HepG2 (cell line): ENCODE results near the gene DHX16. TPM values are rescaled to one million over a fixed set of nuclear protein-coding genes. Genes with fewer than 3 reads are reported as not detected.

Experiments used
- ATAC-seq: fragments of 200-7000 bp; cut with Tn5 transposase; 3 replicates; pipeline ENCODE4 v1.9.1; 2020; ENCODE audit warnings: mild to moderate bottlenecking, moderate library complexity
- BruUV-seq: library from RNA; stranded (reverse); fragments of 400-500 nt; replicated peaks from 2 replicates; lab custom pipeline; 2021; lab: Mats Ljungman, UMichigan
- CTCF ChIA-PET: fragments of 300-600 bp; formaldehyde crosslinking; extraction: SDS; loops from one replicate; lab custom pipeline; 2021; ENCODE audit warnings: low total read pairs, inconsistent platforms, low intra/inter-chr PET ratio; lab: Yijun Ruan, JAX
- POLR2A ChIA-PET: fragments of 350-600 bp; sonication (Branson Sonifier 250); formaldehyde crosslinking; loops from one replicate; lab custom pipeline; 2020; ENCODE audit warnings: antibody characterized with exemption, inconsistent platforms; lab: Yijun Ruan, JAX
- DNase-seq: peaks from one replicate; pipeline ENCODE4 v3.0.0-alpha.2; 2015; ENCODE audit warnings: low spot score
- FAIRE-seq: peaks from 3 replicates; lab custom pipeline; 2011; peaks lifted over from hg19 to GRCh38; lab: Jason Lieb, UNC
- H2AFZ ChIP-seq: one replicate; pipeline ENCODE4 v1.6.1; 2011; ENCODE audit warnings: low read length, inconsistent platforms
- H3K27ac ChIP-seq: fragments of 300-600 bp; 3 replicates; pipeline ENCODE4 v1.8.0; 2011; ENCODE audit warnings: mixed run types, mild to moderate bottlenecking, mixed read lengths, low read length, inconsistent platforms; ENCODE audit not compliant: insufficient read depth; ENCODE audit errors: extremely low read length
- H3K27me3 ChIP-seq, 2 experiments: fragments of 200-600 bp in 1 of 2; 2 replicates in 1 of 2; 3 replicates in 1 of 2; pipeline versions ENCODE4 v1.6.0 to v1.8.0; 2011; ENCODE audit warnings: low read length in 2 of 2, mild to moderate bottlenecking in 2 of 2, moderate library complexity in 2 of 2, inconsistent platforms in 1 of 2; ENCODE audit not compliant: insufficient read depth in 2 of 2, control insufficient read depth in 1 of 2
- H3K36me3 ChIP-seq, 2 experiments: fragments of 200-600 bp in 1 of 2; replicated peaks in 1 of 2; 2 replicates in 1 of 2; 3 replicates in 1 of 2; pipeline versions ENCODE4 v1.5.1 to v1.8.0; 2011; ENCODE audit warnings: low read length in 2 of 2, inconsistent platforms in 1 of 2; ENCODE audit not compliant: insufficient read depth in 2 of 2, control insufficient read depth in 1 of 2
- H3K4me1 ChIP-seq: 2 replicates; pipeline ENCODE4 v1.5.1; 2012; ENCODE audit warnings: low read length, inconsistent platforms; ENCODE audit not compliant: insufficient read depth
- H3K4me2 ChIP-seq: 2 replicates; pipeline ENCODE4 v1.6.0; 2011; ENCODE audit warnings: low read depth, low read length, inconsistent platforms
- H3K4me3 ChIP-seq, 3 experiments: fragments of 200-600 bp in 1 of 3; sonication (generic), shearing (Covaris generic) in 1 of 3; replicated peaks in 1 of 3; 2 replicates each; pipeline ENCODE4 v1.5.1; 2011 to 2016; ENCODE audit warnings: low read length in 3 of 3, inconsistent platforms in 2 of 3, low read depth in 2 of 3, mild to moderate bottlenecking in 2 of 3, control low read depth in 1 of 3, mixed read lengths in 1 of 3; ENCODE audit not compliant: insufficient read depth in 1 of 3
- H3K79me2 ChIP-seq: one replicate; pipeline ENCODE4 v1.6.1; 2011; ENCODE audit warnings: low read length, inconsistent platforms; ENCODE audit not compliant: insufficient read depth
- H3K9ac ChIP-seq: 2 replicates; pipeline ENCODE4 v1.6.0; 2011; ENCODE audit warnings: mild to moderate bottlenecking, low read depth, low read length, inconsistent platforms; ENCODE audit not compliant: insufficient read depth
- H3K9me3 ChIP-seq: 2 replicates; pipeline ENCODE4 v1.5.1; 2012; ENCODE audit warnings: mild to moderate bottlenecking, low read length
- H4K20me1 ChIP-seq: 2 replicates; pipeline ENCODE4 v1.6.0; 2011; ENCODE audit warnings: inconsistent platforms, mild to moderate bottlenecking, low read length, moderate library complexity; ENCODE audit not compliant: insufficient read depth
- STAT6 ChIP-seq: sonication (generic); formaldehyde crosslinking; IDR thresholded peaks from 2 replicates; pipeline ENCODE4 v1.4.0; 2020; ENCODE audit warnings: missing genetic modification reagents, mild to moderate bottlenecking, borderline replicate concordance
- TFDP1 ChIP-seq: IDR thresholded peaks from 2 replicates; pipeline ENCODE4 v1.6.1; 2016; ENCODE audit warnings: missing compliant biosample characterization, missing genetic modification reagents, borderline replicate concordance
- in situ Hi-C: cut with HindIII; loops from 2 replicates; pipeline ENCODE4 v1.10.0; 2017; ENCODE audit warnings: low pct_unique_long_range_greater_than_20kb; ENCODE audit not compliant: extremely low pct_ligation_motif_present
- intact Hi-C: fragments of 100-400 bp; cut with micrococcal nuclease; formaldehyde crosslinking; loops from one replicate; pipeline ENCODE4 v1.10.0; 2022; ENCODE audit not compliant: unreplicated experiment
- polyA plus RNA-seq, 8 experiments: library from polyadenylated mRNA; depleted of rRNA in 3 of 8; stranded (reverse) in 7 of 8; unstranded in 1 of 8; fragments of >200 nt; fragmentation: Illumina TruSeq in 4 of 8; extraction: Trizol in 4 of 8; gene quantifications; 2 replicates each; pipeline versions ENCODE4 v1.2.1 to v1.2.3, GENCODE V29; 2011 to 2016; ENCODE audit warnings: low read depth in 4 of 8, missing spikeins in 1 of 8, mixed read lengths in 1 of 8; ENCODE audit not compliant: insufficient read depth in 1 of 8
- total RNA-seq, 5 experiments: library from RNA; depleted of rRNA; stranded (reverse); fragments of >200 nt; fragmentation: Illumina TruSeq; extraction: Trizol; gene quantifications; 2 replicates each; pipeline ENCODE4 v1.2.3, GENCODE V29; 2016; ENCODE audit warnings: low read depth in 1 of 5
- TF ChIP-seq, protein P1 (sequence below): sonication (generic); formaldehyde crosslinking; conservative IDR thresholded peaks from 2 replicates; pipeline ENCODE4 v1.8.1; 2023; ENCODE audit warnings: missing genetic modification reagents

DHX16 gene
- total and polyA plus RNA-seq, 2 of the 13 experiments (the other 11 are each of a cell fraction or from before 2014, with no cell fraction given) = 57.0 to 58.5 TPM

- Histone ChIP-seq H3K36me3 (peaks cover 39 to 72% of the 10 kb centered on the region in 2 experiments), H3K79me2 (no peaks in the 10 kb centered on the region), H4K20me1 (no peaks in the 10 kb centered on the region), H3K4me1 (peaks cover 53% of the 10 kb centered on the region), H3K9me3 (no peaks in the 10 kb centered on the region), H3K27ac (peak overlapping the region; percentile 80), H3K27me3 (no peaks in the 10 kb centered on the region), H2AFZ (no peak overlapping the region), H3K4me2 (no peak overlapping the region), H3K9ac (no peak overlapping the region), H3K4me3 (no peak overlapping the region)
- DNase-seq = no peak
- 0 out of 3 replicates have a peak, but pooled peaks have one; percentile 2 for ATAC-seq
- no TSS peak for BruUV-seq
- intact Hi-C loops = loop anchor here (5.0 kb wide), 1 partner anchor 40 kb away; the partner anchor contains the start of genes MRPS18B and PPP1R10
- in situ Hi-C loops = no loop called here
- POLR2A ChIA-PET = interaction anchor here (1.4 to 4.8 kb wide), 4 partner anchors 9 to 39 kb away, joined by 3 to 26 read pairs (median 7); partner anchors contain the start of gene DHX16
- FAIRE-seq = no peak
- TF ChIP-seq TFDP1 (no peak), STAT6 (CRISPR knock-in tag) (no peak)
- TF ChIP-seq, protein P1, sequence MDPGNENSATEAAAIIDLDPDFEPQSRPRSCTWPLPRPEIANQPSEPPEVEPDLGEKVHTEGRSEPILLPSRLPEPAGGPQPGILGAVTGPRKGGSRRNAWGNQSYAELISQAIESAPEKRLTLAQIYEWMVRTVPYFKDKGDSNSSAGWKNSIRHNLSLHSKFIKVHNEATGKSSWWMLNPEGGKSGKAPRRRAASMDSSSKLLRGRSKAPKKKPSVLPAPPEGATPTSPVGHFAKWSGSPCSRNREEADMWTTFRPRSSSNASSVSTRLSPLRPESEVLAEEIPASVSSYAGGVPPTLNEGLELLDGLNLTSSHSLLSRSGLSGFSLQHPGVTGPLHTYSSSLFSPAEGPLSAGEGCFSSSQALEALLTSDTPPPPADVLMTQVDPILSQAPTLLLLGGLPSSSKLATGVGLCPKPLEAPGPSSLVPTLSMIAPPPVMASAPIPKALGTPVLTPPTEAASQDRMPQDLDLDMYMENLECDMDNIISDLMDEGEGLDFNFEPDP = 0 out of 2 replicates have a peak, but pooled peaks have one; percentile 13
- CTCF ChIA-PET = no interaction called here
Measured at GRCh38 chr6:30657454-30657853, 15.4 kb downstream of the DHX16 start.
